GM19043 (cell line): ENCODE results near the gene PTGES2.
"Not testable (repeated sequence)": the region's sequence is repeated elsewhere in the genome, so short reads cannot be mapped to it uniquely, and the experiment has no call there.

ENCODE experiments used
- ATAC-seq: cut with Tn5 transposase; IDR thresholded peaks from one replicate; pipeline ENCODE4 v1.9.1; 2021; ENCODE audit warnings: low read depth; ENCODE audit not compliant: unreplicated experiment

The PTGES2 gene

GRCh38 chr9:128092199-128092977 lies 35.1 kb downstream of the PTGES2 start:
- no peak for ATAC-seq

DNA sequence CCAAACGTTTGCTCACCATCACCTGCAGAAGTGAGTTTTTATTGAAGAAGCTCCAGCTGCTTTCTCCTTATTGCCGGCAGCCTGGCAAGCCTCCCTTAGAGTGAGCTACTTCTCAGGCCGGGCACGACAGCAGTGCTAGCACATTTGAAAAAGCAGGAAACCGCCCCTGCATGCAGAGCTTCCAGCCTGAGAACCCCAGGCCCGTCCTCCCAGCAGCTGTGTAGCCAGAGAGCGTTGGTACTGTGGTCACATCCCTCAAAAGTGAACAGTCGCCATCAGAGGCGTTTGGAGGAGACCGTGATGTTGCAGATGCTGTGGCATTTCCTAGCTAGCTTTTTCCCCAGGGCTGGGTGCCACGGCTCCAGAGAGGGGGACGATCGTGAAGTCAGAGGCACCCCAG lies 36.0 kb downstream of the PTGES2 start:
- ATAC-seq, result no peak

GRCh38 chr9:128091144-128091543 lies 36.4 kb downstream of the PTGES2 start:
- ATAC-seq, result no peak

DNA sequence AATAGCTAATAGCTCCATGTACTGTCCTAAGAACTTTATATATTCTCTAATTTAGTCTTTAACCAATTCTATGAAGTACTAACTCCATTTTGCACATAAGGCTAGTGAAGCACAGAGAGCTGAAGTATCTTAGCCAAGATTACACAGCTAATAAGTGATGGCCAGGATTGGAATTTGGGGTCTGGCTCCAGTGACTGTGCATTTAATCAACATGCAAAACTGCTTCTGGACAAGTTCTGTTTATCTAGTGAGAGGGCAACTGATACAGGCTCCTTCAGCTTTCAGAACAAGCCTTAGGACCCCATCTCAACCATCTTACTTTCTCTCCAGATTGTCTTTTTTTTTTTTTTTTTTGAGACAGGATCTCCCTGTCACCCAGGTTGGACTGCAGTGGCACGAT lies 38.2 kb downstream of the PTGES2 start:
- ATAC-seq, result no peak

GRCh38 chr9:128088253-128088945 lies 39.1 kb downstream of the PTGES2 start:
- no peak for ATAC-seq

GRCh38 chr9:128087262-128087661 lies 40.3 kb downstream of the PTGES2 start:
- no peak for ATAC-seq

- ATAC-seq, result no peak
Observed at GRCh38 chr9:128085943-128086342, 41.6 kb downstream of the PTGES2 start.

DNA sequence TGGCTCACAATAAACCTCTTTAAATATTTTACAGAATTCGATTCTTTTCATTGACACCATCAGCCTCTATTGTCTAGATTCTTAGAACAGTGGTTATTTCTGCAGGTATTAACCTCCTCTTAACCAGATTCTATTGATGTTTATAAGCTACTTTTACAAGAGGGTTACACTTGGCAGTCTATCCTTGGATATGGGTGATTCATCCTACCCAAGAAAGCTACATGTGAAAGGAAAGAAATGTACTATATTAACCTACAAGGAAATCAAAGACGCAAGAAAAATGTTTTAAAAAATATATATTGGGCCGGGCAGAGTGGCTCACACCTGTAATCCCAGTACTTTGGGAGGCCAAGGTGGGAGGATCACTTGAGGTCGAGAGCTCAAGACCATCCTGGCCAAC lies 42.8 kb downstream of the PTGES2 start:
- no peak for ATAC-seq

GRCh38 chr9:128082151-128082550 lies 45.4 kb downstream of the PTGES2 start:
- ATAC-seq, result no peak

GRCh38 chr9:128081056-128081455 lies 46.5 kb downstream of the PTGES2 start:
- ATAC-seq, result no peak

DNA sequence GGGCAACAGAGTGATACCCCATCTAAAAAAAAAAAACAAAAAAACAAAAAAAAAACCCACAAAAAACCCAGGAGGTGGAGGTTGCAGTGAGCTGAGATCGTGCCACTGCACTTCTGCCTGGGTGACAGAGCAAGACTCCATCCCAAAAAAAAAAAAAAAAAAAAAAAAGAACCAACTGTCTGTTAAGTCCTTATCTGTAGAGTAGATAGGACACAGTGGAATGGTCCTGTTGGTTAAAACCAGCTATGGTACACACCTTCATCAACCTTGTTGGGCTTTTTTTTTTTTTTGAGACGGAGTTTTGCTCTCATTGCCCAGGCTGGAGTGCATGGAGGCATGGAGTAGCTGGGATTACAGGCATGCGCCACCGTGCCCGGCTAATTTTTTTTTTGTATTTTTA lies 47.3 kb downstream of the PTGES2 start:
- no peak for ATAC-seq

DNA sequence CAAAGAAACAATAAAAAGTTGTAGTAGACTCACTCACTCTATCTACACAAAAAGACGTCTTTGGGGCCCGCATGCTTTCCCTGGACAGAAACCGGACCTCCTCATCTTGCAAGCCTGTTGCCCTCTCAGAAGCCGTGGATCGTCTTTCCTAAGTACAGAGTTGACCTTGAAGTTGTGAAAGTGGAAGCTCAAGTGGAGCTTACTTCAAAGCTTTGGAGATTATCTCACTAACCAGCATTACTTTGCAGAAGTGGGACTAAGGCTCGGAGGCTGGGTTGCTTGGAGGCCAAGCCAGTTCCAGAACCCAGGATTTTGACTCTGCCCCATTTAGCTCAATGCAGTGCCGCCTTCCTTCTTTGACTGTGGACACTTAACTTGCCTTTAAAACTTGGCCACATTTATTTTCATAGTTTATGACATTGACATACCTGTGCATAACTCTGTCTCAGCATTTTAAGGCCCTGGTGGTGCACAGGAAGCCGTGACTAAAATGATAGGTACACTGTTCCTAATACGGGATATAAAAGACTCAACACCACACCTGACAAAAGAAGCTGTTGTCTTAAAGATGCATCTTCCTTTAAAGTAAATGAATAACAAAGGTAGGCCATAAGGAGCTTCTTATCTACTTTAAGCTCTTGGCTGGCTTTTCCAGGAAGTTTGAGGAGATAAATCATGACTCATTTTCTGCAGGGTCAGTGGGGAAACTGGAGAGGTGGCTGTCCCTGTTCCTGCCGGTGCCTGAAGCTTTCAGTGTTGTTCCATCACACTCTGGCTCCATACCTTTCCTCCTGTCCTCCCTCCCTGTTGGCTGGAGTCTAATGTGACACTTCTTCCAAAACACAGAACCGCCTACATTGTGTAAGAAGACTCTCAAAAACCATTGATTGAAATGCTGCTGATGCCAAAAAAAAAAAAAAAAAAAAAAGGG lies 48.8 kb downstream of the PTGES2 start:
- no peak for ATAC-seq

DNA sequence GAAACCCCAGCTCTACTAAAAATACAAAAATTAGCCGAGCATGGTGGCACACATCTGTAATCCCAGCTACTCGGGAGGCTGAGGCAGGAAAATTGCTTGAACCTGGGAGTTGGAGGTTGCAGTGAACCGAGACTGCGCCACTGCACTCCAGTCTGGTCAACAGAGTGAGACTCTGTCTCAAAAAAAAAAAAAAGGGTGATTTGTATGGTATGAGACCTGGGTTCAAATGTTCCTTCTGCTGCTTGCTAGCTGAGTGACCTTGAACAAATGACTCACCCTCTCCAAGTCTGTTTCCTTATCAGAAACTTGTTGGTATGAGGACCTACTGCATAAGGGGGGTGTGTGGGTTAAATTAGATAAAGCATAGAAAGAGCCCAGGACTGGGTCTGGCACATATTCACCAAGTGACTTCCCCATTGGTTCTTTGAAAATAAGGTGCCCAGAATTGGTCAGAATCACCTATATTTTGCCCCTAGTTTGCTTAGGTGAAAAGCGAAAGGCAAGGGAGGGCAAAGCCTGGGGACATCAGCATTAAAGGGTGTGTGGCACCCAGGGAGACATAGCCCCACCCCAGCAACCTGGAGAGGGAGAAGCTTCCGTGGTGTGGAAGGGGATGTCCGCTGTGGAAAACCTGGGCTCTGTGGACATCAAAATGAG lies 49.6 kb downstream of the PTGES2 start:
- ATAC-seq, result no peak

DNA sequence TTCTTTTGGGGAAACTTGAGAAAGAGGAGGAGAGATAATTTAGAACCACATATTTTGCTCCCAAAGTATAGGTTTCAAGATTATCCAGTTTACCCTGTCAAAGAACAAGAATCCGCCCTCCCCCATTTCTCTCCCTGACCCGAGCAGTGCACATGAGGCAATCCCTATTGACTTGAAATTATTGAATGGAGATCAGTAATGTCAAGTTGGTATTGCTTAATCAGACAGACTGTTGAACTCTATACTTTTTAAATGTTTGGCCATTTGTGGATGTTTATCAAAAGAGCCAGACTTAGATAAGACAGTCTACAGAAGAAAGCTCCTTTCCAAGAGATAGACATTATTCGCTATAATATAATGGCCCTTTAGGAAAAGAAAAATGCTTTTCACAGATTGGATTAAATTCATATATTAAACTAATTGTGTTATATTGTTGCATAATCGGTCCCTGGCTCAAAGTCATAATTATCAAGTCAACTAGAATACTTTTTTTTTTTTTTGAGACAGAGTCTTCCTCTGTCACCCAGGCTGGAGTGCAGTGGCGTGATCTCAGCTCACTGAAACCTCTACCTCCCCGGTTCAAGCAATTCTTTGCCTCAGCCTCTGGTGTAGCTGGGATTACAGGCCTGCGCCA lies 54.2 kb downstream of the PTGES2 start:
- no peak for ATAC-seq

GRCh38 chr9:128072144-128073021 lies 55.1 kb downstream of the PTGES2 start:
- ATAC-seq, result no peak

DNA sequence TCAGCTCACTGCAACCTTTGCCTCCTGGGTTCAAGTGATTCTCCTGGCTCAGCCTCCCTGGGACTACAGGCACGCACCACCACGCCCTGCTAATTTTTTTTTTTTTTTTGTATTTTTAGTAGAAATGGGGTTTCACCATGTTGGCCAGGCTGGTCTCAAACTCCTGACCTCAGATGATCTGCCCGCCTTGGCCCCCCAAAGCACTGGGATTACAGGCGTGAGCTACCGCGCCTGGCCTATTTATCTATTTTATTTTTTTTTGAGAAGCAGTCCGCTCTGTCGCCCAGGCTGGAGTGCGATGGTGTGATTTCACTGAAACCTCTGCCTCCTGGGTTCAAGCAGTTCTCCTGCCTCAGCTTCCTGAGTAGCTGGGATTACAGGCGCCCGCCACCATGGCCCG lies 56.1 kb downstream of the PTGES2 start:
- not testable (repeated sequence) for ATAC-seq

GRCh38 chr9:128070874-128071273 lies 56.7 kb downstream of the PTGES2 start:
- no peak for ATAC-seq
